DOHH2 (cell line): Measurements from ENCODE around the gene MYCN.

Experiments used
- H3F3A ChIP-seq: fragments of 200-600 bp; sonication (generic), shearing (Covaris generic); 2 replicates; pipeline ENCODE4 v1.6.0; 2016; ENCODE audit warnings: antibody characterized with exemption, mild to moderate bottlenecking; ENCODE audit not compliant: control insufficient read depth, insufficient read depth
- H3K27ac ChIP-seq: fragments of 200-600 bp; sonication (generic); 2 replicates; pipeline ENCODE4 v1.5.1; 2014; ENCODE audit warnings: low read depth, mild to moderate bottlenecking, low read length, moderate library complexity
- H3K27me3 ChIP-seq: fragments of 200-600 bp; sonication (generic); 2 replicates; pipeline ENCODE4 v1.6.1; 2014; ENCODE audit warnings: mild to moderate bottlenecking, low read length, mixed read lengths; ENCODE audit not compliant: control insufficient read depth
- H3K36me3 ChIP-seq: fragments of 200-600 bp; sonication (generic); 2 replicates; pipeline ENCODE4 v1.6.1; 2014; ENCODE audit warnings: mild to moderate bottlenecking, low read length, moderate library complexity, mixed read lengths; ENCODE audit not compliant: control insufficient read depth
- H3K4me1 ChIP-seq: fragments of 200-600 bp; sonication (generic); 2 replicates; pipeline ENCODE4 v1.6.1; 2014; ENCODE audit warnings: mild to moderate bottlenecking, low read length, mixed read lengths; ENCODE audit not compliant: control insufficient read depth
- H3K4me2 ChIP-seq: fragments of 200-600 bp; sonication (generic); 2 replicates; pipeline ENCODE4 v1.6.0; 2014; ENCODE audit warnings: mild to moderate bottlenecking, low read length, moderate library complexity
- H3K4me3 ChIP-seq: fragments of 200-600 bp; sonication (generic); 2 replicates; pipeline ENCODE4 v1.5.1; 2014; ENCODE audit warnings: mild to moderate bottlenecking, low read length, mixed read lengths
- H3K79me2 ChIP-seq: fragments of 200-600 bp; sonication (generic); 2 replicates; pipeline ENCODE4 v1.6.1; 2014; ENCODE audit warnings: mild to moderate bottlenecking, low read length, mixed read lengths; ENCODE audit not compliant: control insufficient read depth
- H3K9me2 ChIP-seq: fragments of 200-600 bp; sonication (generic); replicated peaks from 2 replicates; pipeline ENCODE4 v1.6.1; 2014; ENCODE audit warnings: mild to moderate bottlenecking, low read length, mixed read lengths; ENCODE audit not compliant: control insufficient read depth
- H3K9me3 ChIP-seq: fragments of 200-600 bp; sonication (generic); 2 replicates; pipeline ENCODE4 v1.6.1; 2014; ENCODE audit warnings: antibody characterized with exemption, low read length, mixed read lengths; ENCODE audit not compliant: control insufficient read depth, insufficient read depth
- H4K20me1 ChIP-seq: fragments of 200-600 bp; sonication (generic); 2 replicates; pipeline ENCODE4 v1.6.0; 2014; ENCODE audit warnings: low read depth, mild to moderate bottlenecking, antibody characterized with exemption, low read length, moderate library complexity; ENCODE audit not compliant: control insufficient read depth, insufficient read depth
- EZH2phosphoT487 ChIP-seq: fragments of 200-600 bp; sonication (generic); IDR thresholded peaks from 2 replicates; pipeline ENCODE4 v1.6.1; 2017; ENCODE audit warnings: borderline replicate concordance, mild to moderate bottlenecking, antibody characterized with exemption, low read length, moderate library complexity, mixed read lengths
- TF ChIP-seq, protein P1 (sequence below): fragments of 200-600 bp; sonication (generic); IDR thresholded peaks from one replicate; pipeline ENCODE4 v1.5.1; 2014; ENCODE audit warnings: antibody characterized with exemption, mild to moderate bottlenecking, low read depth, low read length; ENCODE audit not compliant: poor library complexity, severe bottlenecking

The MYCN gene

DNA sequence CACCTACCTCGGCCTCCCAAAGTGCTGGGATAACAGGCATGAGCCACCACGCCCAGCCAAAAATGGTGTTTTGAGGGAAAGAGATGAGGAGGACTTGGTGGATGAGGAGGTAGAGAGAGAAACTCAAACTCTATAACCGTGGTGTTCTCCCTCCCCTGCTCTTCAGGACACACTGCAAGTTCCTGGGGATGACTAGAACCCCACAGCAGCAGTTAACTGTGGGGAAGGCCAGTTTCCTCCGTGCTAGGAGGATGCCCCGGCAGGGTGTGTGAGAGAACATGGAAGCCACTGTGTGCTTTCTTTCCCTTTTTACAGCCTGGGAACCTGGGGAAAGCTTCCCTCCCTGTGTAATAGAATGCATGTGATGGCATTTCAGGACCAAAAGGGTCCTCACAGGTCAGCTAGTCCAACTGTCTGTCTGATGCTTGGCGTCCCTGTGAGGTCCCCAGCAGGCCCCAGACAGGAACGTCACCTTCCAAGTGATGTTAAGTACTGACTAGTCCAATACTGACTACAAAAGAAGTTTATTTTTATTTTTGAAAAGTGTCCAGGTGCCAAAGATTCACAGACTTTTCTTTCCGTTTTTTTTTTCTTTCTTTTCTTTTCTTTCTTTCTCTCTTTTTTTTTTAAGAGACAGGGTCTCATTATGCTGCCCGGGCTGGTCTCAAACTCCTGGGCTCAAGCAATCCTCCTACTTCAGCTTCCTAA lies 38.9 kb downstream of the MYCN start:
- H3K4me3 ChIP-seq: no peak overlapping the region
- no peaks in the 10 kb centered on the region for H3F3A ChIP-seq
- TF ChIP-seq, protein P1, sequence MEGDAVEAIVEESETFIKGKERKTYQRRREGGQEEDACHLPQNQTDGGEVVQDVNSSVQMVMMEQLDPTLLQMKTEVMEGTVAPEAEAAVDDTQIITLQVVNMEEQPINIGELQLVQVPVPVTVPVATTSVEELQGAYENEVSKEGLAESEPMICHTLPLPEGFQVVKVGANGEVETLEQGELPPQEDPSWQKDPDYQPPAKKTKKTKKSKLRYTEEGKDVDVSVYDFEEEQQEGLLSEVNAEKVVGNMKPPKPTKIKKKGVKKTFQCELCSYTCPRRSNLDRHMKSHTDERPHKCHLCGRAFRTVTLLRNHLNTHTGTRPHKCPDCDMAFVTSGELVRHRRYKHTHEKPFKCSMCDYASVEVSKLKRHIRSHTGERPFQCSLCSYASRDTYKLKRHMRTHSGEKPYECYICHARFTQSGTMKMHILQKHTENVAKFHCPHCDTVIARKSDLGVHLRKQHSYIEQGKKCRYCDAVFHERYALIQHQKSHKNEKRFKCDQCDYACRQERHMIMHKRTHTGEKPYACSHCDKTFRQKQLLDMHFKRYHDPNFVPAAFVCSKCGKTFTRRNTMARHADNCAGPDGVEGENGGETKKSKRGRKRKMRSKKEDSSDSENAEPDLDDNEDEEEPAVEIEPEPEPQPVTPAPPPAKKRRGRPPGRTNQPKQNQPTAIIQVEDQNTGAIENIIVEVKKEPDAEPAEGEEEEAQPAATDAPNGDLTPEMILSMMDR: no peak
- TF ChIP-seq EZH2phosphoT487: no peak
- no peak overlapping the region for H3K4me2 ChIP-seq
- H3K36me3 ChIP-seq: no peaks in the 10 kb centered on the region
- no peaks in the 10 kb centered on the region for H3K4me1 ChIP-seq
- H3K9me2 ChIP-seq: no peaks in the 10 kb centered on the region
- no peaks in the 10 kb centered on the region for H3K79me2 ChIP-seq
- no peaks in the 10 kb centered on the region for H3K27me3 ChIP-seq
- H4K20me1 ChIP-seq: no peaks in the 10 kb centered on the region
- H3K27ac ChIP-seq: no peak overlapping the region
- no peaks in the 10 kb centered on the region for H3K9me3 ChIP-seq

DNA sequence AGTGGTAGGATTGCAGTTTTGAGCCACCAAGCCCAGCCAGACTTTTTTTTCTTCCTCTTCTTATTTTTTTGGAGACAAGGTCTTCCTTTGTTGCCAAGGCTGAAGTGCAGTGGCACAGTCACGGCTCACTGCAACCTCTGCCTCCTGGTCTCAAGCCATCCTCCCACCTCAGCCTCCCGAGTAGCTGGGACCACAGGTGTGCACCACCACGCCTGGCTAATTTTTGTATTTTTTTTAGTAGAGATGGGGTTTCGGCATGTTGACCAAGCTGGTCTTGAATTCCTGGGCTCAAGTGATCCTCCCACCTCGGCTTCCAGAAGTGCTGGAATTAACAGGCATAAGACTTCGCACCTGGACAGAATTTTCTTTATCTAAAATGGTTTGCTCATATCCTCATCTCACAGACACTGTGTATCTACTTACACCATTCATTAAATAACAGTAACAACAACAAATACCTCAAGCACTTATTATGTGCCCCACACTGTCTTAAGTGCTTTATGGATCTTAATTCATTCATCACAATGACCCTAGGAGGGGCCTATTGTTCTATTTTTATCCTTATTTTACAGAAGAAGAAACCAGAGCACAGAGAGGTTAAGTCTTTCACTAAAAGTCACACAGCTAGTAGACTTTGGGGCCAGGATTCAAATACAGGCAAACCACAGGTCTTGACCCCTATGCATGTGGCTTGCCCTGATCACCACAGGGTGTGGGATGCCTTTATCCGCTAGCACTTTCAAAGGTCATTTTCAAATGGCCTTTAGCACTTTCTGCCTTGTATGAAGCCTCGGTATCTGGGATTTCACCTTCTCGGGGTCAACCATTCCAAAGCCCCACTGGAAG lies 39.6 kb downstream of the MYCN start:
- H3K4me1 ChIP-seq: no peaks in the 10 kb centered on the region
- no peaks in the 10 kb centered on the region for H3K79me2 ChIP-seq
- no peaks in the 10 kb centered on the region for H3K27me3 ChIP-seq
- no peaks in the 10 kb centered on the region for H3K9me3 ChIP-seq
- H3K36me3 ChIP-seq: no peaks in the 10 kb centered on the region
- H3F3A ChIP-seq: no peaks in the 10 kb centered on the region
- H4K20me1 ChIP-seq: no peaks in the 10 kb centered on the region
- H3K4me2 ChIP-seq: no peak overlapping the region
- H3K4me3 ChIP-seq: no peak overlapping the region
- H3K9me2 ChIP-seq: no peaks in the 10 kb centered on the region
- no peak for TF ChIP-seq EZH2phosphoT487
- TF ChIP-seq, protein P1: no peak
- no peak overlapping the region for H3K27ac ChIP-seq

DNA sequence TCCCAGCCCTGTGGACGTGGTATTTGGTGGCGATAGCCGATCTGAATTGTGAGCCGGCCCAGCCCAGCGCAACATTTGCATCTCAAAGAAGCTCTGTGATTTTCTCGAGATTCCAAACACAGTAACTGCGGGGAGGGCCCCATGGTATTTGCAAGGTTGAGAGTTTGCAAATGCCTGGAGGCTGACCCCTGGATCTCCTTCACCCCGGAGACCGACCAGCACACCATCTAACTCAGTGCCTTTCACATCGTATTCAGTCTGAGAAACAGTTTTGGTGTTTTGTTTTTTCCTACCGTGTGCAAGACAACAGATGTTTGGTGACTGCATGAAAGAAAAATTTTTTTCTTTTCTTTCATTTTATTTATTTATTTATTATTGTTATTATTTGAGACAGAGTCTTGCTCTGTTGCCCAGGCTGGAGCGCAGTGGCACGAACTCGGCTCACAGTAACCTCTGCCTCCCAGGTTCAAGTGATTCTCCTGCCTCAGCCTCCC lies 40.3 kb downstream of the MYCN start:
- H3K4me3 ChIP-seq: no peak overlapping the region
- TF ChIP-seq, protein P1: no peak
- no peak for TF ChIP-seq EZH2phosphoT487
- no peaks in the 10 kb centered on the region for H3K9me3 ChIP-seq
- H3K9me2 ChIP-seq: no peaks in the 10 kb centered on the region
- H3F3A ChIP-seq: no peaks in the 10 kb centered on the region
- H3K36me3 ChIP-seq: no peaks in the 10 kb centered on the region
- H4K20me1 ChIP-seq: no peaks in the 10 kb centered on the region
- no peaks in the 10 kb centered on the region for H3K27me3 ChIP-seq
- no peak overlapping the region for H3K4me2 ChIP-seq
- no peak overlapping the region for H3K27ac ChIP-seq
- H3K79me2 ChIP-seq: no peaks in the 10 kb centered on the region
- H3K4me1 ChIP-seq: no peaks in the 10 kb centered on the region
